SK-N-SH (cell line): ENCODE measurements around the gene LPP. TPM values are rescaled to one million over a fixed set of nuclear protein-coding genes. Genes with fewer than 3 reads are reported as not detected.

Experiments used
- CTCF ChIA-PET: fragments of 300-600, 350-600 bp; formaldehyde crosslinking; extraction: SDS; loops from one replicate; lab custom pipeline; 2021; lab: Yijun Ruan, JAX
- POLR2A ChIA-PET: fragments of 350-600 bp; sonication (Branson Sonifier 250); formaldehyde crosslinking; extraction: SDS; loops from one replicate; lab custom pipeline; 2020; ENCODE audit warnings: antibody characterized with exemption, inconsistent platforms; lab: Yijun Ruan, JAX
- DNase-seq: peaks from one replicate; pipeline ENCODE4 v3.0.0; 2012
- H2AFZ ChIP-seq: fragments of 200-600 bp; sonication (generic); 2 replicates; pipeline ENCODE4 v1.8.1; 2016; ENCODE audit warnings: antibody characterized with exemption, mild to moderate bottlenecking, low read depth
- H3F3A ChIP-seq: fragments of 200-600 bp; sonication (generic); replicated peaks from 2 replicates; pipeline ENCODE3; 2016; ENCODE audit warnings: antibody characterized with exemption, mild to moderate bottlenecking; ENCODE audit not compliant: insufficient read depth
- H3K27ac ChIP-seq, 2 experiments: fragments of 200-500 bp in 1 of 2; fragments of 200-600 bp in 1 of 2; sonication (Bioruptor generic) in 1 of 2; sonication (generic), shearing (Covaris generic) in 1 of 2; 2 replicates each; pipeline versions ENCODE4 v1.5.1 to v1.6.1; 2014 to 2016; ENCODE audit warnings: low read depth in 2 of 2, inconsistent platforms in 1 of 2, low read length in 1 of 2, mild to moderate bottlenecking in 1 of 2, mixed read lengths in 1 of 2
- H3K27me3 ChIP-seq: fragments of 200-600 bp; sonication (generic), shearing (Covaris generic); 2 replicates; pipeline ENCODE4 v1.6.1; 2016; ENCODE audit warnings: mixed run types; ENCODE audit not compliant: insufficient read depth
- H3K36me3 ChIP-seq, 2 experiments: fragments of 200-500 bp in 1 of 2; fragments of 200-600 bp in 1 of 2; sonication (Bioruptor generic) in 1 of 2; sonication (generic) in 1 of 2; replicated peaks in 1 of 2; 2 replicates each; pipeline versions ENCODE3 to v1.5.1; 2014 to 2016; ENCODE audit warnings: low read length in 1 of 2, mild to moderate bottlenecking in 1 of 2; ENCODE audit not compliant: insufficient read depth in 2 of 2, control insufficient read depth in 1 of 2
- H3K4me1 ChIP-seq, 2 experiments: fragments of 200-500 bp in 1 of 2; fragments of 200-600 bp in 1 of 2; sonication (Bioruptor generic) in 1 of 2; sonication (generic), shearing (Covaris generic) in 1 of 2; 2 replicates each; pipeline versions ENCODE4 v1.5.1 to v1.6.1; 2014 to 2016; ENCODE audit warnings: low read depth in 1 of 2, low read length in 1 of 2, mixed run types in 1 of 2; ENCODE audit not compliant: insufficient read depth in 2 of 2, control insufficient read depth in 1 of 2
- H3K4me2 ChIP-seq: fragments of 200-600 bp; sonication (generic), shearing (Covaris generic); 2 replicates; pipeline ENCODE4 v1.6.1; 2017; ENCODE audit warnings: mixed run types
- H3K4me3 ChIP-seq, 2 experiments: fragments of 200-500 bp in 1 of 2; fragments of 200-600 bp in 1 of 2; sonication (Bioruptor generic) in 1 of 2; sonication (generic), shearing (Covaris generic) in 1 of 2; 2 replicates each; pipeline versions ENCODE4 v1.5.1 to v1.8.1; 2014 to 2016; ENCODE audit warnings: low read depth in 2 of 2, inconsistent platforms in 1 of 2, low read length in 1 of 2, mild to moderate bottlenecking in 1 of 2, mixed read lengths in 1 of 2, moderate library complexity in 1 of 2
- H3K79me2 ChIP-seq: fragments of 200-600 bp; sonication (generic); 2 replicates; pipeline ENCODE4 v1.8.1; 2017; ENCODE audit warnings: mild to moderate bottlenecking; ENCODE audit not compliant: insufficient read depth
- H3K9ac ChIP-seq: fragments of 200-600 bp; sonication (generic); 2 replicates; pipeline ENCODE4 v1.6.1; 2017; ENCODE audit warnings: mixed run types
- H3K9me2 ChIP-seq: fragments of 200-600 bp; sonication (generic); 2 replicates; pipeline ENCODE4 v1.6.1; 2017; ENCODE audit warnings: mixed run types
- H3K9me3 ChIP-seq: fragments of 200-600 bp; sonication (generic); 2 replicates; pipeline ENCODE4 v1.6.1; 2017; ENCODE audit warnings: mixed run types, mild to moderate bottlenecking, moderate library complexity
- H4K20me1 ChIP-seq: fragments of 200-600 bp; sonication (generic); 2 replicates; pipeline ENCODE4 v1.6.1; 2017; ENCODE audit warnings: mild to moderate bottlenecking, mixed run types; ENCODE audit not compliant: insufficient read depth
- CHD2 ChIP-seq: fragments of 150-350 bp; IDR thresholded peaks from 2 replicates; pipeline ENCODE4 v1.6.1; 2018; ENCODE audit warnings: low read length; ENCODE audit not compliant: partially characterized antibody
- ELF1 ChIP-seq: IDR thresholded peaks from 2 replicates; pipeline ENCODE4 v1.4.0; 2012
- EP300 ChIP-seq, 2 experiments: IDR thresholded peaks; 2 replicates each; pipeline versions ENCODE4 v1.4.0 to v1.6.1; 2012; ENCODE audit warnings: borderline replicate concordance in 1 of 2, low read depth in 1 of 2, low read length in 1 of 2
- GABPA ChIP-seq: IDR thresholded peaks from 2 replicates; pipeline ENCODE4 v1.4.0; 2012; ENCODE audit warnings: low read depth, mild to moderate bottlenecking
- JUND ChIP-seq: IDR thresholded peaks from 2 replicates; pipeline ENCODE4 v1.4.0; 2012
- MEF2A ChIP-seq: IDR thresholded peaks from 2 replicates; pipeline ENCODE4 v1.4.0; 2012; ENCODE audit warnings: low read depth, borderline replicate concordance
- MXI1 ChIP-seq: IDR thresholded peaks from 2 replicates; pipeline ENCODE4 v1.6.1; 2012; ENCODE audit warnings: mild to moderate bottlenecking, low read depth, low read length, improper control_type of control experiment
- NFIC ChIP-seq: IDR thresholded peaks from 2 replicates; pipeline ENCODE4 v1.4.0; 2012; ENCODE audit warnings: borderline replicate concordance
- NRF1 ChIP-seq: IDR thresholded peaks from 2 replicates; pipeline ENCODE4 v1.6.1; 2012; ENCODE audit warnings: low read depth, mild to moderate bottlenecking, low read length
- POLR2AphosphoS5 ChIP-seq: IDR thresholded peaks from 2 replicates; pipeline ENCODE4 v1.6.1; 2012; ENCODE audit warnings: low read depth, low read length
- RFX5 ChIP-seq: IDR thresholded peaks from 2 replicates; pipeline ENCODE4 v1.6.1; 2012; ENCODE audit warnings: mild to moderate bottlenecking, improper control_type of control experiment, low read length
- TCF12 ChIP-seq: IDR thresholded peaks from 2 replicates; pipeline ENCODE4 v1.4.0; 2012
- TEAD4 ChIP-seq: IDR thresholded peaks from 2 replicates; pipeline ENCODE4 v1.4.0; 2012; ENCODE audit warnings: mild to moderate bottlenecking, borderline replicate concordance; ENCODE audit not compliant: insufficient read depth
- YY1 ChIP-seq: IDR thresholded peaks from 2 replicates; pipeline ENCODE4 v1.4.0; 2012; ENCODE audit warnings: low read depth, mild to moderate bottlenecking
- WGBS: methylation state at CpG from one replicate; pipeline ENCODE4 v1.1.6; 2017; ENCODE audit warnings: low lambda C conversion rate; 5-methylcytosine and 5-hydroxymethylcytosine counted together
- polyA plus RNA-seq, 3 experiments: library from polyadenylated mRNA; depleted of rRNA; stranded (reverse); fragments of >200 nt; gene quantifications; 2 replicates each; pipeline ENCODE4 v1.2.3, GENCODE V29; 2012
- TF ChIP-seq, protein P1 (sequence below): IDR thresholded peaks from 2 replicates; pipeline ENCODE4; 2012
- TF ChIP-seq, protein P2 (sequence below): fragments of 200-600 bp; sonication (generic); IDR thresholded peaks from 2 replicates; pipeline ENCODE4 v1.6.1; 2017; ENCODE audit warnings: antibody characterized with exemption, mild to moderate bottlenecking, moderate library complexity
- TF ChIP-seq, protein P3 (sequence below): IDR thresholded peaks from 2 replicates; pipeline ENCODE4 v1.4.0; 2012; ENCODE audit warnings: low read depth
- TF ChIP-seq, protein P4 (sequence below): IDR thresholded peaks from 2 replicates; pipeline ENCODE4 v1.4.0; 2012; ENCODE audit warnings: low read depth, borderline replicate concordance
- TF ChIP-seq, protein P5 (sequence below): fragments of 150-350 bp; IDR thresholded peaks from 2 replicates; pipeline ENCODE4 v1.6.1; 2017; ENCODE audit warnings: antibody characterized with exemption, low read length, low read depth, borderline replicate concordance

LPP gene
- polyA plus RNA-seq, 1 of the 3 experiments (the other 2 are of a cell fraction): 6.6 TPM

DNA sequence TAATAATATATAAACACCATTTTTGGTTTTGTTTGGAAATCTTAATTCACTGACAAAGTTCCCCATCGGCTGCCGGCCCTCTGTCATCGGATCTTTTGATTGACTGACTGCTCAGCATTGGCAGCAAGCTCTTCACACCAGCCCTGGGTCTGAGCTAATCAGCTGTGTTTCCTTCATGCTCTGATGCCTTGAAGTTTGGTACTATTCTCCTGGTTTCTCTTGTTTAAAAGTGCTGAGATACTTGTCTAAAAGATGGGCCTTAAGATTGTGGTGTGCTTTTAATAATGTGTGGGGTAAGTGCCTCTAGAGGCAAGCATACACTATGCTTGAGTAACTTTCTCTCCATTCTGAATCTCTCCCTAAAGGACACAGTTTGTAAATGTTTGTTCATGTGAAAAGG is 602.3 kb downstream of the LPP start:
- Histone ChIP-seq H3K9me2 (no peaks in the 10 kb centered on the region), H3K4me3 (no peak overlapping the region), H3K79me2 (peaks cover 5% of the 10 kb centered on the region), H3K9ac (no peak overlapping the region), H3K9me3 (no peaks in the 10 kb centered on the region), H3K4me2 (no peak overlapping the region)
- CTCF ChIA-PET: no interaction called here
- TF ChIP-seq TEAD4 (no peak), RFX5 (no peak), GABPA (no peak), TCF12 (no peak), CHD2 (no peak), NRF1 (no peak), JUND (no peak), NFIC (no peak), ELF1 (no peak), POLR2AphosphoS5 (no peak), YY1 (no peak)
- TF ChIP-seq, protein P1, sequence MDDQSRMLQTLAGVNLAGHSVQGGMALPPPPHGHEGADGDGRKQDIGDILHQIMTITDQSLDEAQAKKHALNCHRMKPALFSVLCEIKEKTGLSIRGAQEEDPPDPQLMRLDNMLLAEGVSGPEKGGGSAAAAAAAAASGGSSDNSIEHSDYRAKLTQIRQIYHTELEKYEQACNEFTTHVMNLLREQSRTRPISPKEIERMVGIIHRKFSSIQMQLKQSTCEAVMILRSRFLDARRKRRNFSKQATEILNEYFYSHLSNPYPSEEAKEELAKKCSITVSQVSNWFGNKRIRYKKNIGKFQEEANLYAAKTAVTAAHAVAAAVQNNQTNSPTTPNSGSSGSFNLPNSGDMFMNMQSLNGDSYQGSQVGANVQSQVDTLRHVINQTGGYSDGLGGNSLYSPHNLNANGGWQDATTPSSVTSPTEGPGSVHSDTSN: no peak
- TF ChIP-seq, protein P2, sequence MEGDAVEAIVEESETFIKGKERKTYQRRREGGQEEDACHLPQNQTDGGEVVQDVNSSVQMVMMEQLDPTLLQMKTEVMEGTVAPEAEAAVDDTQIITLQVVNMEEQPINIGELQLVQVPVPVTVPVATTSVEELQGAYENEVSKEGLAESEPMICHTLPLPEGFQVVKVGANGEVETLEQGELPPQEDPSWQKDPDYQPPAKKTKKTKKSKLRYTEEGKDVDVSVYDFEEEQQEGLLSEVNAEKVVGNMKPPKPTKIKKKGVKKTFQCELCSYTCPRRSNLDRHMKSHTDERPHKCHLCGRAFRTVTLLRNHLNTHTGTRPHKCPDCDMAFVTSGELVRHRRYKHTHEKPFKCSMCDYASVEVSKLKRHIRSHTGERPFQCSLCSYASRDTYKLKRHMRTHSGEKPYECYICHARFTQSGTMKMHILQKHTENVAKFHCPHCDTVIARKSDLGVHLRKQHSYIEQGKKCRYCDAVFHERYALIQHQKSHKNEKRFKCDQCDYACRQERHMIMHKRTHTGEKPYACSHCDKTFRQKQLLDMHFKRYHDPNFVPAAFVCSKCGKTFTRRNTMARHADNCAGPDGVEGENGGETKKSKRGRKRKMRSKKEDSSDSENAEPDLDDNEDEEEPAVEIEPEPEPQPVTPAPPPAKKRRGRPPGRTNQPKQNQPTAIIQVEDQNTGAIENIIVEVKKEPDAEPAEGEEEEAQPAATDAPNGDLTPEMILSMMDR: no peak
- TF ChIP-seq, protein P3, sequence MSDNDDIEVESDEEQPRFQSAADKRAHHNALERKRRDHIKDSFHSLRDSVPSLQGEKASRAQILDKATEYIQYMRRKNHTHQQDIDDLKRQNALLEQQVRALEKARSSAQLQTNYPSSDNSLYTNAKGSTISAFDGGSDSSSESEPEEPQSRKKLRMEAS: no peak
- TF ChIP-seq, all 33 proteins: peak for 0
- Histone ChIP-seq H3K4me1 (0 out of 4 replicates have a peak, but pooled peaks cover 0 to 8% of the 10 kb centered on the region in 2 experiments), H3K36me3 (peaks cover 0 to 7% of the 10 kb centered on the region in 2 experiments), H2AFZ (no peak overlapping the region), H3K27ac (no peak overlapping the region), H3K27me3 (no peaks in the 10 kb centered on the region), H3F3A (peaks cover 8% of the 10 kb centered on the region), H4K20me1 (no peaks in the 10 kb centered on the region)
- WGBS: 75% methylated on average over 3 of the region's 3 CpGs
- no peak for DNase-seq
- POLR2A ChIA-PET: no interaction called here

DNA sequence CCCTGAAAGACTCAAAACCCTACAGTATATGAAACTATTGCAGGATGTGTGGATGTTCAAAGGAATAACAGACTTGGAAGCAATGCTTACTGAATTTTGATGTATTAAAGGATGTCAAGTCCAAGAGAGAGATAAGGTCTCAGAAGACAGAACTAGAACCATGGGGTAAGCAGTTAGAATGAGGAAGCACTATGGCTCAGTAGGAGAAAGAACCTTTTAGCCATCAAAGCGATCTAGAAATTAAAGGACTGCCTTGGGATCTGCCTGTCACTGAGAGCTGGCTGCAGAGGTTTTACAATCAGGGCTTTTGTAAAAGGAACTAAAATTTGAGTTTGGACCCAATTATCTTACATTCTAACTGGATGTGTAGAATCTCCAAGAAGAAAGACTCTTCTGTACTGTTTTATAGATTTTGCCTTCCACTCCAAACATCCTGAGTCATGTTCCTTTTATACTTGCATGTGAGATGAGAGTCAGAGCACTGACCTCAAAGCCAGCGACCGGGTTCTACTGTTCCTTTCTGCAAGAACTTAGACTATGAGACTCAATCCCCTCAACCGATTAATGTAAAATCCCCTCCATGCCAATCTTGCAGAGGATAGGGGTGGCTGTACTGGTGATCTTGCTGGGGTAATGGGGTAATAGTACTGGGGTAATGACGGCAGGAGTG is 605.5 kb downstream of the LPP start:
- no peak overlapping the region; a peak in 1 of 4 replicates for H3K27ac ChIP-seq
- peaks cover 8% of the 10 kb centered on the region for H3F3A ChIP-seq
- H3K4me2 ChIP-seq: no peak overlapping the region
- H3K4me3 ChIP-seq: no peak overlapping the region
- H2AFZ ChIP-seq: no peak overlapping the region
- CTCF ChIA-PET: no interaction called here
- no peaks in the 10 kb centered on the region; the same call in 1 of the 2 replicates for H3K79me2 ChIP-seq
- no peaks in the 10 kb centered on the region for H3K9me2 ChIP-seq
- H3K4me1 ChIP-seq: 0 out of 4 replicates have a peak, but pooled peaks cover 0 to 8% of the 10 kb centered on the region in 2 experiments
- DNase-seq: no peak
- H3K27me3 ChIP-seq: no peaks in the 10 kb centered on the region
- no peaks in the 10 kb centered on the region for H4K20me1 ChIP-seq
- H3K36me3 ChIP-seq: peaks cover 0 to 13% of the 10 kb centered on the region in 2 experiments
- POLR2A ChIA-PET: no interaction called here
- no peak overlapping the region for H3K9ac ChIP-seq
- H3K9me3 ChIP-seq: no peaks in the 10 kb centered on the region
- WGBS: 44% methylated on average over 5 of the region's 5 CpGs
- no peak for TF ChIP-seq NFIC
- TF ChIP-seq, protein P4, sequence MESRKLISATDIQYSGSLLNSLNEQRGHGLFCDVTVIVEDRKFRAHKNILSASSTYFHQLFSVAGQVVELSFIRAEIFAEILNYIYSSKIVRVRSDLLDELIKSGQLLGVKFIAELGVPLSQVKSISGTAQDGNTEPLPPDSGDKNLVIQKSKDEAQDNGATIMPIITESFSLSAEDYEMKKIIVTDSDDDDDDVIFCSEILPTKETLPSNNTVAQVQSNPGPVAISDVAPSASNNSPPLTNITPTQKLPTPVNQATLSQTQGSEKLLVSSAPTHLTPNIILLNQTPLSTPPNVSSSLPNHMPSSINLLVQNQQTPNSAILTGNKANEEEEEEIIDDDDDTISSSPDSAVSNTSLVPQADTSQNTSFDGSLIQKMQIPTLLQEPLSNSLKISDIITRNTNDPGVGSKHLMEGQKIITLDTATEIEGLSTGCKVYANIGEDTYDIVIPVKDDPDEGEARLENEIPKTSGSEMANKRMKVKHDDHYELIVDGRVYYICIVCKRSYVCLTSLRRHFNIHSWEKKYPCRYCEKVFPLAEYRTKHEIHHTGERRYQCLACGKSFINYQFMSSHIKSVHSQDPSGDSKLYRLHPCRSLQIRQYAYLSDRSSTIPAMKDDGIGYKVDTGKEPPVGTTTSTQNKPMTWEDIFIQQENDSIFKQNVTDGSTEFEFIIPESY: no peak
- no peak for TF ChIP-seq EP300 (IDR thresholded peaks at IDR 0.05; ENCODE audit: borderline replicate concordance in 1 of 2, low read depth in 1 of 2, low read length in 1 of 2)
- TF ChIP-seq MEF2A: no peak
- TF ChIP-seq MXI1: no peak
- TF ChIP-seq GABPA: no peak
- TF ChIP-seq POLR2AphosphoS5: no peak
- TF ChIP-seq, protein P3: no peak
- no peak for TF ChIP-seq RFX5
- TF ChIP-seq TEAD4: no peak
- TF ChIP-seq, protein P5, sequence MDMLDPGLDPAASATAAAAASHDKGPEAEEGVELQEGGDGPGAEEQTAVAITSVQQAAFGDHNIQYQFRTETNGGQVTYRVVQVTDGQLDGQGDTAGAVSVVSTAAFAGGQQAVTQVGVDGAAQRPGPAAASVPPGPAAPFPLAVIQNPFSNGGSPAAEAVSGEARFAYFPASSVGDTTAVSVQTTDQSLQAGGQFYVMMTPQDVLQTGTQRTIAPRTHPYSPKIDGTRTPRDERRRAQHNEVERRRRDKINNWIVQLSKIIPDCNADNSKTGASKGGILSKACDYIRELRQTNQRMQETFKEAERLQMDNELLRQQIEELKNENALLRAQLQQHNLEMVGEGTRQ: no peak
